ENCODE results near the gene LAMTOR1.
"Not testable (repeated sequence)": the region's sequence is repeated elsewhere in the genome, so short reads cannot be mapped to it uniquely, and the experiment has no call there.

Gene LAMTOR1

GRCh38 chr11:72102946-72103753 is at the start of gene LAMTOR1:
Gene LAMTOR1 (minus strand): TSS chr11:72103297. CDS start chr11:72103224, 73 bp downstream.
- peak; percentile 99 for DNase-seq

- DNase-seq = no peak
Measured at GRCh38 chr11:72150882-72151281, 47.8 kb upstream of the LAMTOR1 start.

- DNase-seq = no peak
Measured at GRCh38 chr11:72146625-72147024, 43.5 kb upstream of the LAMTOR1 start.

- DNase-seq = no peak
Measured at GRCh38 chr11:72144807-72145565, 41.9 kb upstream of the LAMTOR1 start.

GRCh38 chr11:72142543-72142942 is 39.4 kb upstream of the LAMTOR1 start:
- DNase-seq = not testable (repeated sequence)

GRCh38 chr11:72142086-72142485 is 39.0 kb upstream of the LAMTOR1 start:
- DNase-seq = not testable (repeated sequence)

- DNase-seq = no peak
Measured at GRCh38 chr11:72141066-72141465, 38.0 kb upstream of the LAMTOR1 start.

- DNase-seq = no peak
Measured at GRCh38 chr11:72140661-72141060, 37.6 kb upstream of the LAMTOR1 start.

- no peak for DNase-seq
Measured at GRCh38 chr11:72139500-72139899, 36.4 kb upstream of the LAMTOR1 start.

GRCh38 chr11:72138821-72139390 is 35.8 kb upstream of the LAMTOR1 start:
- no peak for DNase-seq

- no peak for DNase-seq
Measured at GRCh38 chr11:72136684-72137262, 33.7 kb upstream of the LAMTOR1 start.

- no peak for DNase-seq
Measured at GRCh38 chr11:72135891-72136683, 33.0 kb upstream of the LAMTOR1 start.

- DNase-seq = not testable (repeated sequence)
Measured at GRCh38 chr11:72135473-72135872, 32.4 kb upstream of the LAMTOR1 start, which contains the start of gene FOLR3. Gene FOLR3 (plus strand): TSS chr11:72135725. CDS start chr11:72135953, 228 bp downstream.

GRCh38 chr11:72132646-72133045 is 29.5 kb upstream of the LAMTOR1 start:
- DNase-seq = no peak

- DNase-seq = no peak
Measured at GRCh38 chr11:72129381-72129780, 26.3 kb upstream of the LAMTOR1 start.

- no peak for DNase-seq
Measured at GRCh38 chr11:72127923-72128322, 24.8 kb upstream of the LAMTOR1 start.

GRCh38 chr11:72125956-72126355 is 22.9 kb upstream of the LAMTOR1 start:
- DNase-seq = no peak

GRCh38 chr11:72124046-72124445 is 20.9 kb upstream of the LAMTOR1 start:
- DNase-seq = no peak

- no peak for DNase-seq
Measured at GRCh38 chr11:72123117-72123653, 20.1 kb upstream of the LAMTOR1 start.

- no peak for DNase-seq
Measured at GRCh38 chr11:72122607-72123006, 19.5 kb upstream of the LAMTOR1 start.

- no peak for DNase-seq
Measured at GRCh38 chr11:72120930-72121329, 17.8 kb upstream of the LAMTOR1 start.

GRCh38 chr11:72119198-72119597 is 16.1 kb upstream of the LAMTOR1 start:
- no peak for DNase-seq

All from activated effector memory CD4-positive, alpha-beta T cell treated with anti-CD3 and anti-CD28 coated beads, Interleukin-2, amount 50 U/mL, for 16 hours (primary cell).